CD4-positive, alpha-beta T cell treated with Interleukin-6 at 100 ng/mL for 8 hours (primary cell): ENCODE measurements around the gene TMEM95.

Experiments
- DNase-seq: peaks from one replicate; pipeline ENCODE4 v3.0.0-alpha.2; 2020; ENCODE audit warnings: mixed read lengths, low spot score

Gene TMEM95

DNA sequence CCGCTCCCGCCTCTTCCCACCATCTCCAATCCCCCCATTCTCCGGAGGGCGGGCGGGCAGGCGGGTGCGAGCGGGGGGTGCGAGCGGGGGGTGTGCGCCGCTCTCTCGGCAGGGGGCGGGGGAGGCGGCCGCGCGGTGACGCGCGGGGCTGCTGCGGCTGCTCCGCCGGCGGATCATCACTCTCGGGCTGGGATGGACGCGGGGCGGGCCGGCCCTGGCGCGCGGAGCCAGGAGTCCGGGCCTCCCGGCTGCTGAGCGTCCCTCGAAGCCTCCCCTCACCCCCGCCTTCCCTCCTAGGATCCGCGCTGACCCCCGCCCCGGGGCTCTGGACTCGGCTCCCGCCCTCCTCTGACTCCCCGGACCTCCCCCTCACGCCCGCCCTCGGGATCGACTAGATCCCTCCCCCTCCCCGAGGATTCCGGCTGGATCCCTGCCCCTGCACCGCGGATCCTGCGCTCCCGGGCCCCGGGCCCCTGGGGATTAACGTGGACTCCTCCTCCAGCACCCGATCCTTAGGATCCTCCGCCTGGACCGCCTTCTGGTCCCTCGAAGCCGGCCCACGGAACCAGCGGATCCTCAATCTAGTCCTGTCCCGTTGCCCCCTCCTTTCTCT is 49.9 kb downstream of the TMEM95 start:
- peak; percentile 59 for DNase-seq

- no peak for DNase-seq
These were observed 50.6 kb downstream of the TMEM95 start for GRCh38 chr17:7405350-7406234.

GRCh38 chr17:7406235-7406825 is 51.4 kb downstream of the TMEM95 start:
- DNase-seq: no peak
